Esophagus muscularis mucosa (tissue), 4 donors: ENCODE results near the gene WNT7B. TPM values are rescaled to one million over a fixed set of nuclear protein-coding genes. Genes with fewer than 3 reads are reported as not detected.

Source experiments
- DNase-seq: peaks from one replicate; pipeline ENCODE4 v3.0.0-alpha.2; 2017; ENCODE audit errors: extremely low spot score
- H3K27ac ChIP-seq, 4 donors: fragments of 200-600 bp; sonication (generic); replicated peaks in 1 of 4; 1 replicate in 3 of 4; 2 replicates in 1 of 4; pipeline ENCODE4 v1.5.1; 2016 to 2019; ENCODE audit warnings: mild to moderate bottlenecking in 1 of 4
- H3K27me3 ChIP-seq, 4 donors: fragments of 200-600 bp; sonication (generic); one replicate each; pipeline versions ENCODE4 v1.5.1 to v1.6.0; 2016 to 2019
- H3K36me3 ChIP-seq, 4 donors: fragments of 200-600 bp; sonication (generic); one replicate each; pipeline ENCODE4 v1.5.1; 2016 to 2019
- H3K4me1 ChIP-seq, 4 donors: fragments of 200-600 bp; sonication (generic); one replicate each; pipeline ENCODE4 v1.5.1; 2016 to 2019
- H3K4me3 ChIP-seq, 4 donors: fragments of 200-600 bp; sonication (generic); 1 replicate in 2 of 4; 2 replicates in 2 of 4; pipeline ENCODE4 v1.5.1; 2016 to 2019; ENCODE audit warnings: mild to moderate bottlenecking in 4 of 4, moderate library complexity in 1 of 4
- H3K9me3 ChIP-seq, 4 donors: fragments of 200-600 bp; sonication (generic); 1 replicate in 3 of 4; 2 replicates in 1 of 4; pipeline ENCODE4 v1.5.1; 2016 to 2019
- CTCF ChIP-seq, 3 experiments: fragments of 200-600 bp in 2 of 3; fragments of 450-650 bp in 1 of 3; sonication (generic) in 2 of 3; IDR thresholded peaks; one replicate each; pipeline ENCODE4 v1.5.1; 2017 to 2019; ENCODE audit warnings: antibody characterized with exemption in 3 of 3, mild to moderate bottlenecking in 2 of 3, moderate library complexity in 1 of 3
- EP300 ChIP-seq: sonication (generic); formaldehyde crosslinking; IDR thresholded peaks from one replicate; pipeline ENCODE4 v1.6.1; 2017; ENCODE audit warnings: antibody characterized with exemption
- POLR2A ChIP-seq: fragments of 450-650 bp; IDR thresholded peaks from one replicate; pipeline ENCODE4 v1.6.1; 2017; ENCODE audit warnings: antibody characterized with exemption, moderate library complexity, mild to moderate bottlenecking, low read depth
- POLR2AphosphoS5 ChIP-seq, 2 donors: sonication (generic); formaldehyde crosslinking; IDR thresholded peaks; one replicate each; pipeline ENCODE4 v1.6.1; 2017; ENCODE audit warnings: antibody characterized with exemption in 2 of 2
- WGBS: methylation state at CpG from one replicate; pipeline ENCODE4 v1.1.5; 2018; 5-methylcytosine and 5-hydroxymethylcytosine counted together
- intact Hi-C: fragments of 100-400 bp; cut with DNase I; formaldehyde crosslinking; loops from one replicate; pipeline ENCODE4 v1.15.1; 2023
- total RNA-seq, 4 donors: library from RNA; depleted of rRNA; stranded (reverse); fragments of >200 nt; gene quantifications; one replicate each; pipeline versions ENCODE4 v1.1.0 to v1.2.1, GENCODE V29; 2016

WNT7B gene
- total RNA-seq, 4 donors from 2014 or later: not detected

GRCh38 chr22:46023558-46023981, 46.6 kb upstream of the WNT7B start:
- Histone ChIP-seq H3K27ac (peak overlapping the region; percentile 40 to 47 (median 43)), H3K9me3 (no peaks in the 10 kb centered on the region), H3K4me3 (no peak overlapping the region), H3K36me3 (no peaks in the 10 kb centered on the region), H3K4me1 (peaks cover 13 to 38% (median 31%) of the 10 kb centered on the region in 4 donors), H3K27me3 (no peaks in the 10 kb centered on the region)
- DNase-seq: no peak
- intact Hi-C loops: no loop called here
- TF ChIP-seq EP300 (no peak), POLR2AphosphoS5 (IDR thresholded peaks at IDR 0.05) (peak; percentile 39 to 62), CTCF (IDR thresholded peaks at IDR 0.05) (no peak)
- 27% methylated on average over 12 of the region's 14 CpGs for WGBS

- H3K4me3 ChIP-seq: no peak overlapping the region
- H3K9me3 ChIP-seq: no peaks in the 10 kb centered on the region
- TF ChIP-seq POLR2AphosphoS5 (IDR thresholded peaks at IDR 0.05) (no peak), CTCF (IDR thresholded peaks at IDR 0.05) (no peak), EP300 (no peak), POLR2A (no peak)
- intact Hi-C loops: no loop called here
- no peaks in the 10 kb centered on the region for H3K36me3 ChIP-seq
- peaks cover 13 to 35% (median 30%) of the 10 kb centered on the region in 4 donors for H3K4me1 ChIP-seq
- H3K27ac ChIP-seq: peak overlapping the region; percentile 27 to 47 (median 43)
- H3K27me3 ChIP-seq: no peaks in the 10 kb centered on the region
- DNase-seq: no peak
- 82% methylated on average over 10 of the region's 10 CpGs for WGBS
Measured at GRCh38 chr22:46022881-46023512, 46.0 kb upstream of the WNT7B start.

- WGBS: 94% methylated on average over 2 of the region's 3 CpGs
- Histone ChIP-seq H3K4me3 (no peak overlapping the region), H3K36me3 (no peaks in the 10 kb centered on the region), H3K27ac (no peak overlapping the region), H3K4me1 (peaks cover under 1 to 21% (median 16%) of the 10 kb centered on the region in 4 donors), H3K27me3 (no peaks in the 10 kb centered on the region), H3K9me3 (no peaks in the 10 kb centered on the region)
- intact Hi-C loops: no loop called here
- TF ChIP-seq POLR2AphosphoS5 (IDR thresholded peaks at IDR 0.05) (no peak), POLR2A (no peak), CTCF (IDR thresholded peaks at IDR 0.05) (no peak), EP300 (no peak)
- no peak for DNase-seq
Measured at GRCh38 chr22:46021577-46021976, 44.6 kb upstream of the WNT7B start.

- intact Hi-C loops: no loop called here
- no peak overlapping the region for H3K4me3 ChIP-seq
- TF ChIP-seq POLR2AphosphoS5 (IDR thresholded peaks at IDR 0.05) (no peak), EP300 (no peak), CTCF (IDR thresholded peaks at IDR 0.05) (no peak), POLR2A (no peak)
- 78% methylated on average over 6 of the region's 6 CpGs for WGBS
- peaks cover 5 to 20% (median 19%) of the 10 kb centered on the region in 4 donors for H3K4me1 ChIP-seq
- H3K27me3 ChIP-seq: no peaks in the 10 kb centered on the region
- no peaks in the 10 kb centered on the region for H3K9me3 ChIP-seq
- DNase-seq: no peak
- no peaks in the 10 kb centered on the region for H3K36me3 ChIP-seq
- no peak overlapping the region for H3K27ac ChIP-seq
Measured at GRCh38 chr22:46019351-46019750, 42.4 kb upstream of the WNT7B start.

- no peak for DNase-seq
- TF ChIP-seq POLR2AphosphoS5 (IDR thresholded peaks at IDR 0.05) (no peak), POLR2A (no peak), CTCF (IDR thresholded peaks at IDR 0.05) (no peak), EP300 (no peak)
- H3K36me3 ChIP-seq: no peaks in the 10 kb centered on the region
- peaks cover 8 to 20% (median 18%) of the 10 kb centered on the region in 4 donors for H3K4me1 ChIP-seq
- no peaks in the 10 kb centered on the region for H3K9me3 ChIP-seq
- no peak overlapping the region for H3K27ac ChIP-seq
- H3K4me3 ChIP-seq: no peak overlapping the region
- intact Hi-C loops: no loop called here
- no peaks in the 10 kb centered on the region for H3K27me3 ChIP-seq
Measured at GRCh38 chr22:46018859-46019258, 41.9 kb upstream of the WNT7B start.
